ENCODE measurements around the gene DCAF11.

DCAF11 gene

GRCh38 chr14:24143511-24143910 lies 28.9 kb downstream of the DCAF11 start:
- DNase-seq, result no peak

- no peak for DNase-seq
Observed at GRCh38 chr14:24144451-24144850, 29.9 kb downstream of the DCAF11 start.

GRCh38 chr14:24145219-24145618 lies 30.6 kb downstream of the DCAF11 start:
- DNase-seq, result no peak

- DNase-seq, result no peak
Observed at GRCh38 chr14:24145690-24146452, 31.3 kb downstream of the DCAF11 start.

GRCh38 chr14:24146453-24146977 lies 31.9 kb downstream of the DCAF11 start, which contains the start of gene PSME2:
TSS of gene PSME2 (minus strand) at chr14:24146610. CDS start at chr14:24146581, 29 bp downstream.
- DNase-seq, result peak; percentile 71

GRCh38 chr14:24146978-24147760 lies 32.6 kb downstream of the DCAF11 start, which contains the start of gene RNF31:
TSS of gene RNF31 (plus strand) at chr14:24147498. CDS start at chr14:24147699, 201 bp downstream.
- DNase-seq, result peak; percentile 90

GRCh38 chr14:24147761-24148428 lies 33.3 kb downstream of the DCAF11 start:
- DNase-seq, result no peak

- DNase-seq, result no peak
Observed at GRCh38 chr14:24149302-24149969, 34.9 kb downstream of the DCAF11 start.

GRCh38 chr14:24150061-24150460 lies 35.5 kb downstream of the DCAF11 start:
- DNase-seq, result no peak

- DNase-seq, result no peak
Observed at GRCh38 chr14:24150567-24150966, 36.0 kb downstream of the DCAF11 start.

- no peak for DNase-seq
Observed at GRCh38 chr14:24150993-24151392, 36.4 kb downstream of the DCAF11 start.

- DNase-seq, result no peak
Observed at GRCh38 chr14:24151404-24152080, 37.0 kb downstream of the DCAF11 start.

- DNase-seq, result no peak
Observed at GRCh38 chr14:24155100-24155499, 40.5 kb downstream of the DCAF11 start.

GRCh38 chr14:24156840-24157239 lies 42.3 kb downstream of the DCAF11 start:
- DNase-seq, result no peak

GRCh38 chr14:24157331-24157730 lies 42.8 kb downstream of the DCAF11 start:
- no peak for DNase-seq

- no peak for DNase-seq
Observed at GRCh38 chr14:24159777-24160498, 45.4 kb downstream of the DCAF11 start.

GRCh38 chr14:24160499-24160849 lies 45.9 kb downstream of the DCAF11 start:
- no peak for DNase-seq

- DNase-seq, result peak; percentile 64
Observed at GRCh38 chr14:24160850-24161804, 46.5 kb downstream of the DCAF11 start, which contains the start of gene IRF9. TSS of gene IRF9 (plus strand) at chr14:24161265. CDS start at chr14:24162145, 880 bp downstream.

GRCh38 chr14:24162093-24162492 lies 47.5 kb downstream of the DCAF11 start:
- DNase-seq, result no peak

- DNase-seq, result no peak
Observed at GRCh38 chr14:24164518-24164991, 50.0 kb downstream of the DCAF11 start.

Measured in NCI-H2081 treated with DMSO at 0.1 percent for 48 hours (cell line).